H1 (cell line): ENCODE results near the gene DCP1B.

Experiments
- ATF2 ChIP-seq: IDR thresholded peaks from 2 replicates; pipeline ENCODE4 v1.6.1; 2012; ENCODE audit warnings: low read length, inconsistent platforms
- BRCA1 ChIP-seq: IDR thresholded peaks from 2 replicates; pipeline ENCODE4 v1.6.1; 2012; ENCODE audit warnings: low read depth, low read length, improper control_type of control experiment
- CTCF ChIP-seq, 3 experiments: IDR thresholded peaks; 1 replicate in 2 of 3; 2 replicates in 1 of 3; pipeline versions ENCODE4 v1.5.1 to v1.6.1; 2011; ENCODE audit warnings: low read length in 3 of 3, mild to moderate bottlenecking in 3 of 3, inconsistent platforms in 2 of 3, low read depth in 1 of 3, moderate library complexity in 1 of 3; ENCODE audit not compliant: insufficient read depth in 1 of 3; ENCODE audit errors: control extremely low read depth in 1 of 3
- E2F6 ChIP-seq: IDR thresholded peaks from 2 replicates; pipeline ENCODE4 v1.6.1; 2012; ENCODE audit warnings: inconsistent platforms
- KDM1A ChIP-seq: fragments of 200-600, 300-600 bp; sonication (generic); IDR thresholded peaks from 2 replicates; pipeline ENCODE4 v1.7.1; 2016; ENCODE audit warnings: mild to moderate bottlenecking, low read length, borderline replicate concordance
- NANOG ChIP-seq: IDR thresholded peaks from 2 replicates; pipeline ENCODE4 v1.6.1; 2011; ENCODE audit warnings: low read length, low read depth, mild to moderate bottlenecking, inconsistent platforms; ENCODE audit not compliant: insufficient read depth, poor library complexity, severe bottlenecking
- POLR2A ChIP-seq, 2 experiments: IDR thresholded peaks; 1 replicate in 1 of 2; 2 replicates in 1 of 2; pipeline ENCODE4 v1.6.1; 2011; ENCODE audit warnings: low read depth in 2 of 2, low read length in 2 of 2, mild to moderate bottlenecking in 2 of 2; ENCODE audit errors: control extremely low read depth in 1 of 2
- RNF2 ChIP-seq: fragments of 200-900, 300-1000 bp; sonication (generic); IDR thresholded peaks from 2 replicates; pipeline ENCODE4 v1.7.1; 2016; ENCODE audit warnings: borderline replicate concordance, low read depth, mild to moderate bottlenecking, antibody characterized with exemption, low read length; ENCODE audit not compliant: poor library complexity, severe bottlenecking; ENCODE audit errors: missing control alignments
- SP2 ChIP-seq: IDR thresholded peaks from 2 replicates; pipeline ENCODE4 v1.6.1; 2012; ENCODE audit warnings: mild to moderate bottlenecking, low read length, inconsistent platforms

GRCh38 chr12:1911598-1912575, 92.4 kb downstream of the DCP1B start:
- TF ChIP-seq CTCF (IDR thresholded peaks at IDR 0.05; ENCODE audit: control extremely low read depth in 1 of 3, insufficient read depth in 1 of 3, low read depth in 1 of 3, low read length in 3 of 3) (no peak), RNF2 (no peak), BRCA1 (no peak), ATF2 (no peak), KDM1A (no peak), POLR2A (IDR thresholded peaks at IDR 0.05; ENCODE audit: control extremely low read depth in 1 of 2, low read depth in 2 of 2, low read length in 2 of 2) (no peak), NANOG (no peak), E2F6 (no peak), SP2 (no peak)
